C4-2B (cell line): ENCODE data around the gene EMX2.

Experiments
- ZFX ChIP-seq: fragments of 450-650 bp; IDR thresholded peaks from 2 replicates; pipeline ENCODE4 v1.6.1; 2017
- TF ChIP-seq, protein P1 (sequence below): fragments of 450-650 bp; conservative IDR thresholded peaks from 2 replicates; pipeline ENCODE4 v1.5.1; 2017; ENCODE audit warnings: mild to moderate bottlenecking

DNA sequence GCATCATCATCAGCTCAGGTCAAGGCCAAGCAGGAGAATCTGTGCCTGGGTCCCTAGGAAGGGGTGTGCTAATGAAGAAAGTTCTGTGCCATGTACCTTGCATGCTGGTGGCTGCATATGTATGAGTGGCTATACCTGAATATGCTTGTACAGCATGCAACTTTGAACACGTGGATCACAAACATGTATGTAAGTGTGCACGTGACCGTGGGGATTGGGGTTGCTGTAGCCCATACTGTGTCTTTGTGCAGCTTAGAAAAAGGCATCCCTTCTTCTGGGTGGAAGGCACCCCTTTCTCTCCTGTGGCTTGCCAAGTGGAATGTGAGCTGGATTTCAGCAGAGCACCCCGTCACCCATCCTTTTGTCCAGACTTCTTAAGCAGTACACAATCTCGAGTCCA, 13.8 kb downstream of the EMX2 start:
- TF ChIP-seq, protein P1, sequence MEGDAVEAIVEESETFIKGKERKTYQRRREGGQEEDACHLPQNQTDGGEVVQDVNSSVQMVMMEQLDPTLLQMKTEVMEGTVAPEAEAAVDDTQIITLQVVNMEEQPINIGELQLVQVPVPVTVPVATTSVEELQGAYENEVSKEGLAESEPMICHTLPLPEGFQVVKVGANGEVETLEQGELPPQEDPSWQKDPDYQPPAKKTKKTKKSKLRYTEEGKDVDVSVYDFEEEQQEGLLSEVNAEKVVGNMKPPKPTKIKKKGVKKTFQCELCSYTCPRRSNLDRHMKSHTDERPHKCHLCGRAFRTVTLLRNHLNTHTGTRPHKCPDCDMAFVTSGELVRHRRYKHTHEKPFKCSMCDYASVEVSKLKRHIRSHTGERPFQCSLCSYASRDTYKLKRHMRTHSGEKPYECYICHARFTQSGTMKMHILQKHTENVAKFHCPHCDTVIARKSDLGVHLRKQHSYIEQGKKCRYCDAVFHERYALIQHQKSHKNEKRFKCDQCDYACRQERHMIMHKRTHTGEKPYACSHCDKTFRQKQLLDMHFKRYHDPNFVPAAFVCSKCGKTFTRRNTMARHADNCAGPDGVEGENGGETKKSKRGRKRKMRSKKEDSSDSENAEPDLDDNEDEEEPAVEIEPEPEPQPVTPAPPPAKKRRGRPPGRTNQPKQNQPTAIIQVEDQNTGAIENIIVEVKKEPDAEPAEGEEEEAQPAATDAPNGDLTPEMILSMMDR: no peak
- TF ChIP-seq ZFX: no peak
